ENCODE results near the gene SIN3B. TPM values are rescaled to one million over a fixed set of nuclear protein-coding genes. Genes with fewer than 3 reads are reported as not detected.

The SIN3B gene
- total RNA-seq, 1 donor from 2014 or later: 89.6 TPM

DNA sequence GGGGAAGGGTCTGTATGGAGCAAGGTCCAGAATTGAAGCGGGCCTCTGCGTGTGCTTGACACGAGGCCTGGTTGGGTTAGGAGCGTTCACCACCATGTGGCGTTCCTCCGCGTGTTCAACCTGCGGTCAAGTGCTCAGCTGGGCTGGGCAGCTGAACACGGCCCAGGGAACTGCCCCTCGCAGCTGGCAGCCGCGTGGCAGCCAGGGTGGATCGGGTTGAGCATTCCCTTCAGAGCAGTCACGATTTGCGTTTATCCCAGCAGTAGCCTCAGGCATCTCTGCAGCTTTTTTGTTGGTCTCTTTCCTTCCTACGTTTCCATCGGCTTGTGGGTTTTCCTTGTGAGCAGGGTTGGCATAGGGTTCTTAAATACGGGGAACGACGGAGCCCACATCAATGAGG lies 30.9 kb downstream of the SIN3B start:
- no peak overlapping the region for H3K27ac Mint-ChIP-seq
- no peak overlapping the region for H3K4me3 Mint-ChIP-seq (ENCODE audit: low read depth)
- peaks cover 5% of the 10 kb centered on the region for H3K36me3 Mint-ChIP-seq (ENCODE audit: insufficient read depth)

GRCh38 chr19:16861011-16861410 lies 31.8 kb downstream of the SIN3B start:
- Mint-ChIP-seq H3K4me1 (ENCODE audit: low read depth) (no peaks in the 10 kb centered on the region), H3K27me3 (no peaks in the 10 kb centered on the region), H3K4me3 (ENCODE audit: low read depth) (no peak overlapping the region), H3K36me3 (ENCODE audit: insufficient read depth) (peaks cover 5% of the 10 kb centered on the region), H3K9me3 (ENCODE audit: low read depth) (no peaks in the 10 kb centered on the region), H3K27ac (peak overlapping the region; percentile 37)
- DNase-seq (ENCODE audit: low spot score, unreplicated experiment): no peak
- TF ChIP-seq CTCF (IDR thresholded peaks at IDR 0.05; ENCODE audit: unreplicated experiment): no peak

More for the DNA sequence above, 30.9 kb downstream of the SIN3B start:
- no peaks in the 10 kb centered on the region for H3K4me1 Mint-ChIP-seq (ENCODE audit: low read depth)
- H3K27me3 Mint-ChIP-seq: no peaks in the 10 kb centered on the region
- TF ChIP-seq CTCF (IDR thresholded peaks at IDR 0.05; ENCODE audit: unreplicated experiment): no peak
- no peaks in the 10 kb centered on the region for H3K9me3 Mint-ChIP-seq (ENCODE audit: low read depth)
- DNase-seq (ENCODE audit: low spot score, unreplicated experiment): no peak

DNA sequence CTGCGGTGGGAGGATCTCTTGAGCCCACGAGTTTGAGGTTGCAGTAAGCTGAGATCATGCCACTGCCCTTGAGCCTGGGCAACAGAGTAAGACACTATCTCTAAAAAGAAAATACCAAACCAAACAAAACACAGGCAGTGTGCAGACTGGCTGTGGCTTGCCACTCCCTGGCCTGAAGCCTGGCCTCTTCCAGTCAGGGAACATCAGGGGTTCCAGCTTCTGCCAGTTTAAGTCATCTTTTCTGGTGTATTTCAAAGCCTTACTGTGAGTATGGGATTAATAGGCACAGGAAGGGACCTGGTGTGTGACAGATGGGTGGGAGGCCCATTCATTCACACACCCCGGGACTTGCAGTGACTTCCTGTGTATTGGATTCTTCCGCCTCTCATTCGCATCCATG lies 32.6 kb downstream of the SIN3B start:
- Mint-ChIP-seq H3K9me3 (ENCODE audit: low read depth) (no peaks in the 10 kb centered on the region), H3K27ac (no peak overlapping the region), H3K36me3 (ENCODE audit: insufficient read depth) (peaks cover 5% of the 10 kb centered on the region), H3K4me3 (ENCODE audit: low read depth) (no peak overlapping the region), H3K4me1 (ENCODE audit: low read depth) (no peaks in the 10 kb centered on the region), H3K27me3 (no peaks in the 10 kb centered on the region)
- DNase-seq (ENCODE audit: low spot score, unreplicated experiment): no peak
- TF ChIP-seq CTCF (IDR thresholded peaks at IDR 0.05; ENCODE audit: unreplicated experiment): no peak

GRCh38 chr19:16862826-16863415 lies 33.7 kb downstream of the SIN3B start:
- no peak overlapping the region for H3K27ac Mint-ChIP-seq
- no peak overlapping the region for H3K4me3 Mint-ChIP-seq (ENCODE audit: low read depth)
- no peaks in the 10 kb centered on the region for H3K27me3 Mint-ChIP-seq
- no peak for TF ChIP-seq CTCF (IDR thresholded peaks at IDR 0.05; ENCODE audit: unreplicated experiment)
- no peaks in the 10 kb centered on the region for H3K9me3 Mint-ChIP-seq (ENCODE audit: low read depth)
- H3K36me3 Mint-ChIP-seq (ENCODE audit: insufficient read depth): peaks cover 8% of the 10 kb centered on the region
- H3K4me1 Mint-ChIP-seq (ENCODE audit: low read depth): no peaks in the 10 kb centered on the region
- DNase-seq (ENCODE audit: low spot score, unreplicated experiment): no peak

- Mint-ChIP-seq H3K27ac (no peak overlapping the region), H3K36me3 (ENCODE audit: insufficient read depth) (peaks cover 12% of the 10 kb centered on the region), H3K4me1 (ENCODE audit: low read depth) (no peaks in the 10 kb centered on the region), H3K4me3 (ENCODE audit: low read depth) (no peak overlapping the region), H3K9me3 (ENCODE audit: low read depth) (no peaks in the 10 kb centered on the region), H3K27me3 (no peaks in the 10 kb centered on the region)
- no peak for DNase-seq (ENCODE audit: low spot score, unreplicated experiment)
- no peak for TF ChIP-seq CTCF (IDR thresholded peaks at IDR 0.05; ENCODE audit: unreplicated experiment)
These were observed 38.0 kb downstream of the SIN3B start for GRCh38 chr19:16867211-16867610.
